Kidney glomerular epithelial cell (primary cell): Measurements from ENCODE around the gene INO80B.
A peak's percentile ranks its signal among the peaks of the same experiment; 100 is the strongest.
"Not testable (repeated sequence)": the region's sequence is repeated elsewhere in the genome, so short reads cannot be mapped to it uniquely, and the experiment has no call there.

ENCODE experiments used
- DNase-seq: peaks from one replicate; lab custom pipeline; 2025; lab: John Stamatoyannopoulos, UW

The INO80B gene

GRCh38 chr2:74454654-74455511 is at the start of gene INO80B:
Gene INO80B (plus strand): TSS chr2:74455087. CDS start chr2:74455117, 30 bp downstream.
- peak; percentile 99 for DNase-seq

DNA sequence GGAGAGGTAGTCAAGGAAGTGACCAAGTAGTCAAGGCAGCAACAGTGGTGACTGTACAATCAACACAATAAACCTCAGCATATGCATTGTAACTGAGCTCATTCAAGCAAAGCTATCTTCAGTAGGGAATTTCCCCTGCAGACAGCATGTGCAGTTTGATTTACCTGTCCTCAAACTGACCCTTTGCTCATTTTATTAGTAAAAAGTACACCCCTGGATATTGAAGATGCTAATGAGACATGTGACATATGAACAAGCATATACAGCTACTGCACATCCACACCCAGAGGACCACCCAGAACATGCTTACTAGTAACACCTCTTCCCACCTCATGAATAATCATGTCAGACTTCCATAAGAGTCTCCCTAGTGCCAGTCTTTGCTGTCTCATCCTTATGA is 48.9 kb upstream of the INO80B start:
- DNase-seq: peak; percentile 87

- DNase-seq: no peak
Observed at GRCh38 chr2:74407682-74408081, 47.2 kb upstream of the INO80B start.

DNA sequence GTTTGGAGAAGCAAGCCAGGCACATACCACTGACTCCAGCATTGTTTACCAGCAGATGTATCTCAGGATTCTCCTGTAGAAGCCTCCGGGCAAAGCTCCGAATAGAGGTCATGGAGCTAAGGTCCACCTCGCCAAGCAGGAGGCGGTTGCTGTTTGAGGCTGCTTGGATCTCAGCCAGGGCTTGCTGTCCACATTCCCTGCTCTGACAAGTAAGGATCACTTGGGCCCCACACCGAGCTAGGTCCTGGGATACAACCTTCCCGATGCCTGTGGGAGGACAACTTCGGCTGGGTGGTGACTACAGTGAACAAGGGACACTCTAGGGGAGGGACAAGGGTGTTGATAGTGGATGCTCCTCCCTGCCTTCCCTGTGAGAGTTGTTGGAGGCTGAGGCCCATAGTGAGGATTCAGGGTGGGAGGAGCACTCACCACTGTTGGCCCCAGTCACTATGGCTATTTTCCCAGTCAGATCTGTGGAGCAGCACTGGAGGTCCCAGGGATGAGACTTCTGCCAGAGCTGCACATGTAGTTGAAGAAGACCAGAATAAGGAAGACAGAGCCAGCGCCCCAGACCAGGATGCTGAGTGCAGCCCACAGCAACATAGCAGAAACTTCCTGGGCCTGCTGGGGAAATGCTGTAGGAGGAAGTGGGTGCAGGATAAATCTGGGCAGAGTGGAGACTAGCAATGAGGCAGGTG is 41.7 kb upstream of the INO80B start:
- no peak for DNase-seq

DNA sequence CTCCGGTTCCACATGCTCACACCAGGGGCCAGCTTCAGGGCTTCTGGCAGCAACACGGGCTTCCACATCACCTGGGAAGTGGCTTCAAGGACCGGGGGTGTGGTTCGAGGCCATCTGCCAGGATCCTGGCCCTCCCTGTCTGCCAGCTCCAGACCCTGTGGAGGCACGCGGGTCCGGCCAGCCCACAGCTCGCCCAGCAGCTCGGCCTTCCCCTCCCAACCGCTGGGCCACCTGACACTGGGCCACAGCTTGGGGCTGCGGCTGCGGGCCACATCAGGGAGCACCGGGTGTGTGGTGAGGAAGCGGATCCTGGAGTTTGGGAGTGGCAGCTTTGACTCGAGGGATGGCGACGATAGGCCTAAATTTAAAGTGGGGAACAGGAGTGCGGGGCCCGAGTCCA is 40.4 kb upstream of the INO80B start:
- no peak for DNase-seq

- DNase-seq: no peak
Observed at GRCh38 chr2:74414881-74415761, 39.8 kb upstream of the INO80B start.

DNA sequence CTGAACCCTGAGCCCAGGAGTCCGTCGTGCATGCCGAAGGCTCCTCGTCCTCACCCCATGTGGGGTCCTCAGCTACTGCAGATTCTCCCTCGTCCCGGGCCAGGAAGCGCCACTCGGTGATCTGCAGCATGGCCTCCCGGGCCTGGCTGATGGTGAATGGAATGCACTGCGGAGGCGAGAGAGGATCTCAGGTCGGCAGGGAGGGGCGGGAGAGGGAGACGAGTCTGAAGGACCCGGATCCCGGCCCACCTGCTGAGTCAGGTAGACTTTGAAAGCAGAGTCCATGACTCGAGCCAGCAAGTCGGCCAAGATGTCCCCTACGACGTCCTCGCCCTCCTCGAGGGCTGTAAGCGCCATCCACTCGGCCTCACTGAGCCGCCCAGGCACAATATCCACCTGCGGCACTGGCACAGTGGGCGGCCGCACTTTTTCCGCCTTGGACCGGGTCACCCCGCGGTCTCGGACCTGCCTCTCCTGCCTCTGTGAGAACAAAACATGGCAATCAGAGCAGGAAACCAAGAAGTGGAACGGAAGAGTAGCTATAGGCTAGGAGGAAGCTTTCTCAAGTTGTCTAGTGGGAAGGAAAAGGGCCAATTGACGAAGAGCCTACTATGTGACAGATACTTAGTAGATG is 39.0 kb upstream of the INO80B start:
- DNase-seq: no peak

GRCh38 chr2:74416778-74417177 is 38.1 kb upstream of the INO80B start:
- DNase-seq: no peak

- no peak for DNase-seq
Observed at GRCh38 chr2:74417197-74417596, 37.7 kb upstream of the INO80B start.

- no peak for DNase-seq
Observed at GRCh38 chr2:74417763-74418162, 37.1 kb upstream of the INO80B start.

DNA sequence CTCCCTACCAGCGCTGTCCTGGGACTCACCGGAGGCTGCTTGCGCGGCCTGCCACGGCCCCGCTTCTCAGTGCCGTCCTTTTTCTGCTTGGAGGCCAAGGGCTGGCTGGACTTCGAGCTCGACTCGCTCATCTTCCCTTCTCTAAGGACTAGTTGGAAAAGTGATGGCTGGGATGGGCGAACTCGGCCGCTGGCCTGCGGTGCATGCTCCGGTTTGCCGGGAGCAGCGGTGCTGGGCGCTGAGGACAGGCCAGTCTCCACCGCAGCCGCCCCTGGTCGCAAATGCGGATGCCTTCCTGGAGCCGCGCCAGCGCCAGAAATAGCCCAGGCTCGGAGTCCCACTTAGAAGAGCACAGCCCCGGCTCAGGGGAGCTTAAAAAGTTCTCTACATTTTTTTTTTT is 36.6 kb upstream of the INO80B start:
- DNase-seq: no peak

DNA sequence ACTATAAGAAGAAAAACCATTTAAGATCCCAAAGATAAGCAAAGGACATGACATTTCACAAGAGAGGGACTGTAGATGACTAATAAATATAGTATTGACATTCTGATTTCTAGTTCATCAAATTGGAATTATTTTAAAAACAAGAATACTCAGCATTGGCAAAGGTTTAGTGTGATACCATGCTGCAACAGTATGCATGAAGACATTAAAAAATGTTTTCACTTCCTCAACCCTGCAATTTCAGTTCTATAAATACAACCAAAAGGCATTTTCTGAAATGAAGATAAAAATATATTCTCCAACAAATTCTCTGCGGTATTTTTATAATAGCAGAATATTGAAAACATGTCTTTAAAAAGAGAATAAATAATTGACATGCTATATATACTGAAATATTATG is 35.5 kb upstream of the INO80B start:
- no peak for DNase-seq

DNA sequence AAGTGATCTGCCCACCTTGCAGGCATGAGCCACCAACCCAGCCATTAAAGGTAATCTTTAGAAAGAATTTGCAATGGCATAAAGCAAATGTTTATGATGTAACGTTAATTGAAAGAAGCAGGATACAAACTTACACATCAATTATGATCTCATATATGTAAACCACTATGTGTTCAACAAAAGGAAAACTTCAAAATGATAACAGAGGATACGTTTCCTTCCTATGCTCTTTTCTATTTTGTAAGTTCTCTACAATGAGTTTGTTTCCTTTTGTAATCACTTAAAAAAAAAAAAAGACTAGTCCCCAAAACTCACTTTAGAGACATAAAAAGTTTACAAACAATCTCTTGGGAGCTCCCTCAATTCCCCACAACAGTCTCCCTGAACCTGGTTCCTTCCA is 34.9 kb upstream of the INO80B start:
- DNase-seq: no peak

- DNase-seq: not testable (repeated sequence)
Observed at GRCh38 chr2:74420443-74421103, 34.3 kb upstream of the INO80B start.

DNA sequence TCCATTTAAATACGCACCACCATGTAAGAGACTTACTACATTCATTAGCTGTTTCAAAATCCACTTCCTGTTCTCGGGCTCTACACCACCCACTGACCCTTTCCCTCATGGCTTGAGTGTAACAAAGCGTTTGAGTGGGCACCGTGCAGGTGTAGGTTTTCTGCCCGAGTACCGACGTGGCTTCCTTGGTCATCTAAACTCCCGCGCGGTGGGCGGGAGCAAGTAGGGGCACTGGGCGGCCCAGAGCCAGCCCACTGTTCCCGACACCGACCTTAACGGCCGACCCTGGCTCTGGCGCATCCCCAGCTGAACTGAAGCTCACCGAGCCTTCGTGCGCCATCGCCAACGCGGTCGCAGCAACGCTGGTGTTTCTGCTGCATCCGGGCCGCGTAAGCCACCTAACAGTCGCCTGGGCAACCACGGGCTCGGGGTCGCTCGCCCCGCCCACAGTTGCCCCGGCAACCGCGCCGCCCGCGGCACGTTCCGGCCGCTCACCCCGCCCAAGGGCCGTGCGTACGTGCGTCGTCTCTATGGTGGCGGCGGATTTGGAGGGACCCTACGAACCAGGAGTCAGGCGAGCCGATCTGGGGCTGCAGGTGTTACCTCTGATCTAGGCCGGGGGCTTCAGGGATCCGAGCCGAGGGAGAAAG is 33.5 kb upstream of the INO80B start, which contains the start of the genes C2orf81 and WDR54:
TSS of gene C2orf81 (minus strand) at position 399 of the 650 bp plus-strand sequence. CDS start at position 340, 59 bp downstream.
TSS of gene WDR54 (plus strand) at position 510 of the 650 bp plus-strand sequence. CDS start 424 bp downstream, outside the sequence.
- DNase-seq: peak; percentile 53

DNA sequence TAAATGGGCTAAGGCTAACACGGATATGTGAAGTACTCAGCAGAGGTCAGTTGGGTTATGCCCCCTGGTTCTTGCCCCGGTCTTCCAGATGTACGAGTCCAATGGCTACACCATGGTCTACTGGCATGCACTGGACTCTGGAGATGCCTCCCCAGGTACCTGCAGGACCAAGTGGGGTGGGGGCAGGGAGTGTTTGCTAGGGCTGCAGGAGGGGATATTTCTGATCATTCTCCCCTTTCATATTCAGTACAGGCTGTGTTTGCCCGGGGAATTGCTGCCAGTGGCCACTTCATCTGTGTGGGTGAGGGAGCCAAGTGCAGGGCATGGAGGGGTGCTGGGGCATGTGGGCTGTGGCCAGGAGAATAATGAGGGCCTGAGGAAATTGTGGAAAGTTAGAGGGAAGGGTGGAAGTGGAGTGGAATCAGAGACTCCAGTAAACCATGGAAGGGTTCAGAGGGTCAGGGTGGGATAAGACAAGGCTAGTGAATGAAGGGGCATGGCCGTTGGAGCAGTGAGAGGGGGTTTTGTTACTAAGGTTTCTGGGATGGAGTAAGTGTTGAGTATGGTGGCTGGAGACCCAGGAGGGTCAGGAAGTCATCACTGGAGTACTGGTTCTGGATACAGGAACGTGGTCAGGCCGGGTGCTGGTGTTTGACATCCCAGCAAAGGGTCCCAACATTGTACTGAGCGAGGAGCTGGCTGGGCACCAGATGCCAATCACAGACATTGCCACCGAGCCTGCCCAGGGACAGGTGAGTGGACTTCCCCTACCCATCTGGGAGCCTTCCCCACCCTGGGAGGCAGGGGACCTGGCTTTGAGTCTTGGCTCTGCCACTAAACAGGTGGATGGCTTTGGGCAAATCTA is 31.4 kb upstream of the INO80B start:
- DNase-seq: no peak

- no peak for DNase-seq
Observed at GRCh38 chr2:74424139-74424992, 30.5 kb upstream of the INO80B start.

DNA sequence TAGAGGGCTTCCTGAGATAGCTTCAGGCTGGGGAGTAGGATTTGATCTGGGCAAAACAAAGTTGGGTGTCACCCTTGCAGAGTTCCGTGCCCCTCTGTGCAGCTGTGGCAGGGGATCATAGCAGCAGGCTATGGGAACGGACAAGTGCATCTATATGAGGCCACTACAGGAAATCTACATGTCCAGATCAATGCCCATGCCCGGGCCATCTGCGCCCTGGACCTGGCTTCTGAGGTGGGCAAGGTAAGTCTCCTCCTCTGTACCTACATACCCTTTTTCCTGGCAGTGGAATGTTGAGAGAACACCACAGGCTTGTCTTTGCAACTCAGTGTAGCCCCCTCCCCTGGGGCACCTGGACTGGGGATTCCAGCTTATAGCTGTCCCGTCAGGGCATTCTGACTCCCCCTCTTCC is 29.9 kb upstream of the INO80B start:
- DNase-seq: no peak

DNA sequence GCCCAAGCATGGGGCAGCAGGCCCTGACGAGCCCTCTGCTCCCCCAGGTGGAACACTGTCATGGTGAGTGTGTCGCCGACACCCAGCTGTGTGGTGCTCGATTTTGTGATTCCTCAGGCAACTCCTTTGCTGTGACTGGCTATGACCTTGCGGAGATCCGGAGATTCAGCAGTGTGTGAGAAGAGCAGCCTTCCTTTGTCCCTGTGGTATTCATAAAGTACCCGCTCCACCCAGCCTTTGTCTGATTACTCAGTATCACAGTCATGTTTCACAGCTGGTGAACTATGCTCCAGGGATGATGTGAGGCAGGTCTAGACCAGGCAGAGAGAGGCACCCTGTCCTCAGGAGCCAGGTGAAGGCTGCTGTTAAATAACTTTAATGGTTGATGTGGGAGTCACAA is 29.4 kb upstream of the INO80B start:
- DNase-seq: peak; percentile 19
